HG03457 (cell line): ENCODE measurements around the gene CMTM1.
"Not testable (repeated sequence)": the region's sequence is repeated elsewhere in the genome, so short reads cannot be mapped to it uniquely, and the experiment has no call there.

Source experiments
- ATAC-seq: cut with Tn5 transposase; IDR thresholded peaks from one replicate; pipeline ENCODE4 v1.9.1; 2021; ENCODE audit warnings: moderate number of reproducible peaks; ENCODE audit not compliant: unreplicated experiment

The CMTM1 gene

DNA sequence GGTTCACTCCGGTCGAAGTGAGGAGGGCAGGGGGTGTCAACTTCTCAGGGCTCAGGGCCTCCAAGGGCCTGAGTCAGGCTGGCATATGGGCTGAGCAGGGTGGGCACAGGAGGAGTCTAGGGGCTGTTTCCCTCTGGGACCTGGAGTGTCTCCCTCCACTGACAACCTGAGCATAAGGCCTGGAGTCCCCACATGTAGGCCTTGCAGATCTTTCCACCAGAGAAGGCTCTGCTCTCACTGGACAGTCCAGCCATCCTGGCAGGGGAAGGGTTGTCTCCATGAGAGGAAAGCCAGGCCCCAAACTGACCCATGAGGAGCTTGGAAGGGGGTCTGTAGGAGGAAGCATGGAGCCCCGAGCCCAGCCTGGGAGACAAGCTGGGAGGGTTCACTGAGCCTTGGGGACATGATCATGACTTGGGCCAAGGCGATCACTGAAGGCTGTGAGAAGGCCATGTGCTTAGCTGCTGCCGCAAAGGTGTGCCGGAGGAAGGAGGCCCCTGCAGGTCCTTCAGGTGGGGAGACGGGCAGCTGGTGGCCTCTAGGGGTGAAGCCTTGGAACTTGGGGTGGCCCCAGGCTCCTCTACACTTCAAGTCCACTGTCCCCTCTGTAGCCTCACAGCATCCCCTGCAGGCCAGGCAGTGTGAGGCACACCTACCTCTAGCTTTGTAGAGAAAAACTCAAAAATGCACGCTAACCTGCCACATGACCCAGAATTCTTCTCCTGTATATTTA is 22.9 kb downstream of the CMTM1 start:
- ATAC-seq, result no peak

DNA sequence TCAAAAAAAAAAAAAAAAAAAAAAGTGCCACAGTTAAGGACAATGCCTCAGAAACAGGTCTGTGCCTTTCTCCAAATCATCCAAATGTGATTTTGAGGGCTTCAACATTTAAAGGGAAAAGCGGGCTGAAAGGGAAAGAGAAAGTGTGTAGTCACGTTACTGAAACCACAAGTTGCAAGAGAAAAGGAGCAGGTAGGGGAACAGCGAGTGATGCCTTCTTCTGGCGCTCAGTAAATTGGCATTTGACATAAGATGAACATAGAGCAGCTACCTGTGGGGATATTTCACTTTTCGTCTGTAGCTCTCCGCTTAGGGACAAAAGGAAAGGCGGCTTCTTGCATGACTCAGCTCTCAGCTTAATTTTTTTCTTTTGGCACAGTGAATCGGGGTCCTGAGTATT is 24.1 kb downstream of the CMTM1 start:
- no peak for ATAC-seq

- no peak for ATAC-seq
Measured at GRCh38 chr16:66591018-66591417, 24.8 kb downstream of the CMTM1 start.

DNA sequence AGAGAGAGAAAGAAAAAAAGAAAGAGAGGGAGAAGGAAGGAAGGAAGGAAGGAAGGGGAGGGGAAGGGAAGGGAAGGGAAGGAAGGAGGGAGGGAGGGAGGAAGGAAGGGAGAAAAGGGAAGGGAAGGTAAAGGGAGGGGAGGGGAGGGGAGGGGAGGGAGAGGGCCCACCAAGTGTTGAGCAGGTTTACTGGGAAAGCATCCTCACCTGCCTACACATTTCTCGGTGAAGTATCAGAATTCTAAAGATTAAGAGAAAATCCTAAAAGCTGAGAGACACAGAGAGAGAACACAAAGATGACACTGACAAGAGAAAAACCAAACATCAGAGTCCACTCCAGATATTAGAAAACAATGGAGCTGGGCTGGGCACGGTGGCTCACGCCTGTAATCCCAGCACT is 26.0 kb downstream of the CMTM1 start:
- no peak for ATAC-seq

- ATAC-seq, result no peak
Measured at GRCh38 chr16:66592814-66593213, 26.6 kb downstream of the CMTM1 start.

DNA sequence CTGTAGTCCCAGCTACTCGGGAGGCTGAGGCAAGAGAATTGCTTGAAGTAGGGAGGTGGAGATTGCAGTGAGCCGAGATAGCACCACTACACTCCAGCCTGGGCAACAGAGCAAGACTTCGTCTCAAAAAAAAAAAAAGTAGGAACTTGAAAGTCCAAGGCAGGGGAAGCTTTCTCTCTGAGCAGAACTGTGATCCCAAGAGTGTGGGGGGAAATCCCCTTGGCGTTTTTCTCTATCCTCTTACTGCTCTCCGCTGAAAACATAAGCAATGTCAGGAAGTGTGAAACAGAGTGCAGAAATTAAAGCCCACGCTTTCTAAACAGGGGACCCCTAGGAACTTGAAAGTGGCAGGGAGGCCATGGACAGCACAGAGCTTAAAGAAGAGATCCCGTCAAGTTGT is 28.5 kb downstream of the CMTM1 start:
- ATAC-seq, result no peak

DNA sequence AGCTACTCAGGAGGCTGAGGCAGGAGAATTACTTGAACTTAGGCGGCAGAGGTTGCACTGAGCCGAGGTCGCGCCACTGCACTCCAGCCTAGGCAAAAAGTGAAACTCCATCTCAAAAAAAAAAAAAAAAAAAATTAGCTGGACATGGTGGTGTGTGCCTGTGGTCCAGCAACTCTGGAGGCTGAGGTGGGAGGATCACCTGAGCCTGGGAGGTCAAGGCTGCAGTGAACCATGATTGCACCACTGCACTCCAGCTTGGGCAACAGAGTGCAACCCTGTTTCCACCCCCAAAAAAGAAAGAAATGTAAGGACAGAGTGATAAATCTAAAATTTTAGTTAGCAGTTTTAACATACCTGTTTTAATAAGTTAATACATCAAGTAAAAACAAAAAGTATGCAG is 30.3 kb downstream of the CMTM1 start:
- not testable (repeated sequence) for ATAC-seq

DNA sequence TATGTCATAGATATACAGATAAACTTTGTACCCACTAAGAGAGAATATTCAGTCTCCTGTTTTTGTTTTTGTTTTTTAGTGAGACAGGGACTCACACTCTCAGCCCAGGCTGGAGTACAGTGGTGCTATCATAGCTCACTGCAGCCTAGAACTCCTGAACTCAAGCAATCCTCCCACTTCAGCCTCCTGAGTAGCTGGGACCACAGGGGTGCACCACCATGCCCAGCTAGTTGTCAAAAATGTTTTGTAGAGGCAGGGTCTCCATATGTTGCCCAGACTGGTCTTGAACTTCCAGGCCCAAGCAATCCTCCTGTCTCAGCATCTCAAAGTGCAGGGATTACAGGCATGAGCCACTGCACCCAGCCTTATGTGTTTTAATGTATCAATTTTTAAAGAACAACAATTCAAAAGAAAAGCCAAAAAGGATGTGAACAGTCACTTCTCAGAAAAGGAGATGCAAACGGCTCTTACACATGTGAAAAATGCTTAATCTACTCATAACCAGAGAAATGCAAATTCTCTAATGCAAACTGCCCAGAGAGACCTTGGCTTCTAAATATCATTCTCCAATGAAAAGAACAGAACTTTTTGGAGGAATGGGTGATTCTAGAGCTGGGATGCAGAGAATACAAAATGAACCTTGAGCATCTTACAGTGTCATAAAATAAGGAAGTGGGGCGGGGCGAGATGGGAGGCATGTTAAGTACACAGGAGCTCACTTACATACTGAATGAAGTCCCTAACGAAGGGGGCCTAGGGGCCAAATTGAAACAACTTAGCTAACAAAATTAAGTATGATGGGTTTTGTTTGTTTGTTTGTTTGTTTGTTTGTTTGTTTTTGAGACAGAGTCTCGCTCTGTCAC is 31.0 kb downstream of the CMTM1 start:
- no peak for ATAC-seq

GRCh38 chr16:66598111-66598510 is 31.9 kb downstream of the CMTM1 start:
- no peak for ATAC-seq

GRCh38 chr16:66599726-66600125 is 33.5 kb downstream of the CMTM1 start:
- no peak for ATAC-seq

GRCh38 chr16:66600477-66600876 is 34.2 kb downstream of the CMTM1 start:
- no peak for ATAC-seq

GRCh38 chr16:66601471-66601870 is 35.2 kb downstream of the CMTM1 start:
- no peak for ATAC-seq

GRCh38 chr16:66603537-66604375 is 37.5 kb downstream of the CMTM1 start:
- no peak for ATAC-seq

DNA sequence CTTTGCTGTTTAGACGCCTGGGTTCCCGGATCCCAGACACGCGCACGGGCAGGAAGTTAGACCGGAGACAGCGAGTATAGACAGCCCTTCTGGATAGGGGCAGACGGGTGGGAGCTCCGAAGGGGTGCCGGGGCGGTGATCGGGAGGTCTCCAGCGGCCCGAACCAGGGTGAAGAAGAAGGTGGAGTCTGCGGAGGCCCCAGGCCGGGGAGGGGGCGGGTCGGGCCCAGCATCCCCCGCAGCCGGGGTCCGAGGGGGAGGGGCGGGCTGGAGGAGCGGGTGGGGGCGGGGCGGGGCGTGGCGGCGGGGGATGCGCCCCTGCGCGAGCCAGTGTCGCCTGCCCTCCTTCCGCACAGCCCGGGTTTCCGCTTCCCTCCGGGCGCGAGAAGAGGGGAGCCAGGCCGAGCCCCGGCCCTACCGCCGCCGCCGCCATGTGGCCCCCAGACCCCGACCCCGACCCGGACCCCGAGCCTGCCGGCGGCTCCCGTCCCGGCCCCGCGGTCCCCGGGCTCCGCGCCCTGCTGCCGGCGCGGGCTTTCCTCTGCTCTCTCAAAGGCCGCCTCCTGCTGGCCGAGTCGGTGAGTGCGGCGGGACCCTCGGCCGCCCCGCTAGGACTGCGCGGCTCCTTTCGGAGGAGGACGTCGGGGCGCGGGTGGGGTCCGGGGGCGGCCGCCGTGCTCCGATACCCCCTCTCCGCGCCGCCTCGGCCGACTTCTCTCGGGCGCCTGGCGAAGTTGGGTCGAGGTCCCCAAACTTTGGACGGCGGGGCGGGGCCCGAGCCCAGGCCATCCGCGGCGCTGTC is 38.3 kb downstream of the CMTM1 start, which contains the start of gene CMTM3:
Gene CMTM3, plus strand, starts transcription at position 329 of the 801 bp plus-strand sequence. Its CDS starts 102 bp downstream, at position 431.
- no peak for ATAC-seq

- no peak for ATAC-seq
Measured at GRCh38 chr16:66605177-66605978, 39.1 kb downstream of the CMTM1 start.

GRCh38 chr16:66605979-66606751 is 39.9 kb downstream of the CMTM1 start:
- ATAC-seq, result peak; percentile 43

GRCh38 chr16:66608241-66609138 is 42.3 kb downstream of the CMTM1 start:
- no peak for ATAC-seq

DNA sequence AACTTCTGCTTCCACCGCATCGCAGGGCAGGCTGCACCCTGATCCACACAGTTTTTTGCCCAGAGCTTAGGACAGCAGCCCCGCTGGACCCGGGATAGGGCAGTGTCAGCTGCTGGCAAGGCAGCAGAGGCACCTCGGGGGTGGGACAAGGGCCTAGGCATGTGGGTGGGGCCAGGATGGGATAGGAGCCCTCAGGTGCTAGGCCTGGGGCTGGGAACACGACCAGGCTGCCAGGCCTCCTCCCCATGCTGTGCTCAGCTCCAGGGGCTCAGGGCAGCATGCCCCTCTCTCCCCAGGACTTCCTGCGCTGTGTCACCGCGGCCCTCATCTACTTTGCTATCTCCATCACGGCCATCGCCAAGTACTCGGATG is 42.9 kb downstream of the CMTM1 start:
- ATAC-seq, result no peak
